D721Med (cell line): ENCODE measurements around the gene MYBPH.

Experiments
- DNase-seq: peaks from one replicate; pipeline ENCODE4 v3.0.0; 2011; ENCODE audit warnings: low spot score; ENCODE audit not compliant: insufficient read length
- FAIRE-seq: peaks from 2 replicates; lab custom pipeline; 2011; peaks lifted over from hg19 to GRCh38; lab: Jason Lieb, UNC
- CTCF ChIP-seq: IDR thresholded peaks from 2 replicates; pipeline ENCODE4 v1.5.1; 2012; ENCODE audit warnings: mild to moderate bottlenecking, control low read depth; ENCODE audit not compliant: insufficient read depth; ENCODE audit errors: missing control alignments

The MYBPH gene

GRCh38 chr1:203153051-203153988, 22.3 kb downstream of the MYBPH start:
- DNase-seq (no peak), FAIRE-seq (no peak)
- no peak for TF ChIP-seq CTCF

GRCh38 chr1:203152158-203153034, 23.2 kb downstream of the MYBPH start:
- DNase-seq = no peak
- no peak for TF ChIP-seq CTCF
- FAIRE-seq = no peak

- DNase-seq (no peak), FAIRE-seq (no peak)
- TF ChIP-seq CTCF = no peak
Measured at GRCh38 chr1:203151362-203152157, 24.1 kb downstream of the MYBPH start.

- no peak for FAIRE-seq
- no peak for TF ChIP-seq CTCF
- no peak for DNase-seq
Measured at GRCh38 chr1:203150511-203151297, 24.9 kb downstream of the MYBPH start.

GRCh38 chr1:203149188-203149840, 26.3 kb downstream of the MYBPH start:
- TF ChIP-seq CTCF = no peak
- DNase-seq = no peak
- FAIRE-seq = no peak

GRCh38 chr1:203148579-203148978, 27.0 kb downstream of the MYBPH start:
- no peak for TF ChIP-seq CTCF
- no peak for DNase-seq
- FAIRE-seq = no peak
